Epithelial cell of proximal tubule (primary cell): ENCODE measurements around the gene IPO11. TPM values are rescaled to one million over a fixed set of nuclear protein-coding genes. Genes with fewer than 3 reads are reported as not detected.

Experiments
- DNase-seq: peaks from one replicate; pipeline ENCODE4 v3.0.0-alpha.2; 2011; ENCODE audit warnings: low read depth
- H3K4me3 ChIP-seq: 2 replicates; pipeline ENCODE4 v1.5.1; 2011; ENCODE audit warnings: low read depth, mild to moderate bottlenecking, low read length
- total RNA-seq: library from RNA; depleted of rRNA; stranded (reverse); fragments of >200 nt; gene quantifications from 2 replicates; pipeline ENCODE4 v1.2.3, GENCODE V29; 2015
- TF ChIP-seq, protein P1 (sequence below): conservative IDR thresholded peaks from 2 replicates; pipeline ENCODE4 v1.5.1; 2012; ENCODE audit warnings: low read depth, mild to moderate bottlenecking, low read length

The IPO11 gene
- 6.6 and 20.5 TPM in 2 replicates for total RNA-seq

DNA sequence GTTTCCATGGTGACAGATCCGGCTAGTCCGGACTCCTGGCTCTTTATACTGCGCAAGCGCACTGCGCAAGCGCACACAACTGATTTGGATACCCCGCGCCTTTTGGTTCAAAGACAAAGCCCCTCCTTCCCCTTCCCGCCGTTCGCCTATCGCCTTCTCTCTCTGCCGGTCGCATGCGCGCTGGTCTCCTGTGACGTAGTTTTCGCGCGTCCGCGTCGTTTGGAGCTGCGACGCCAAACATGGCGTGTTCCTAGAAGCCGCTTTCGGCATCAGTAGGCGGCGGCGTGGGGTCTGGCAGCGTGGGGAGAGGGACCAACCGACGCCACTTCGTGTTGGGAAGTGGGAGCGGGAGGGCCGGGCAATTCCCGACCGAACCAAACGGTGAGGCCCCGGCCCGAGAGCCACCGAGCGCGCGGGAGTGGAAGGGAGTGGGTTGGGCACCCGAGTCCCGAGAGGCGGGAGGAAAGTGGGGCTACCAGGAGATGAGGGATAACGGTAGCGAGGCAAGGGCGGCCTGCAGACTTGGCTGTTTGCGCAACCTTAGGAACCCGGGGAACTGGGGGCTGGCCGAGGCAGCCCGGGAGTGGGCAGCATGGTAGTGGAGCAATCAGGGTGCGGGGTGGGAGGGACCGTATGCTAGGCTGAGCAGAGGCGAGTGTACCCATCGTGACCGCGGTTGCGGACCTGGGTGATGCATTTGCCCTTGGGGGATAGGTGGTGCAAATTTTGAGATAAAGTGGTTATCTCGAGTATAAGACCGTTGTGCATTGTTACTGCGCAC is at the start of gene IPO11:
Gene IPO11 (plus strand): TSS at position 215 of the 781 bp plus-strand sequence. CDS start 24,517 bp downstream, outside the sequence.
- DNase-seq: peak; percentile 84
- TF ChIP-seq, protein P1, sequence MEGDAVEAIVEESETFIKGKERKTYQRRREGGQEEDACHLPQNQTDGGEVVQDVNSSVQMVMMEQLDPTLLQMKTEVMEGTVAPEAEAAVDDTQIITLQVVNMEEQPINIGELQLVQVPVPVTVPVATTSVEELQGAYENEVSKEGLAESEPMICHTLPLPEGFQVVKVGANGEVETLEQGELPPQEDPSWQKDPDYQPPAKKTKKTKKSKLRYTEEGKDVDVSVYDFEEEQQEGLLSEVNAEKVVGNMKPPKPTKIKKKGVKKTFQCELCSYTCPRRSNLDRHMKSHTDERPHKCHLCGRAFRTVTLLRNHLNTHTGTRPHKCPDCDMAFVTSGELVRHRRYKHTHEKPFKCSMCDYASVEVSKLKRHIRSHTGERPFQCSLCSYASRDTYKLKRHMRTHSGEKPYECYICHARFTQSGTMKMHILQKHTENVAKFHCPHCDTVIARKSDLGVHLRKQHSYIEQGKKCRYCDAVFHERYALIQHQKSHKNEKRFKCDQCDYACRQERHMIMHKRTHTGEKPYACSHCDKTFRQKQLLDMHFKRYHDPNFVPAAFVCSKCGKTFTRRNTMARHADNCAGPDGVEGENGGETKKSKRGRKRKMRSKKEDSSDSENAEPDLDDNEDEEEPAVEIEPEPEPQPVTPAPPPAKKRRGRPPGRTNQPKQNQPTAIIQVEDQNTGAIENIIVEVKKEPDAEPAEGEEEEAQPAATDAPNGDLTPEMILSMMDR: no peak

DNA sequence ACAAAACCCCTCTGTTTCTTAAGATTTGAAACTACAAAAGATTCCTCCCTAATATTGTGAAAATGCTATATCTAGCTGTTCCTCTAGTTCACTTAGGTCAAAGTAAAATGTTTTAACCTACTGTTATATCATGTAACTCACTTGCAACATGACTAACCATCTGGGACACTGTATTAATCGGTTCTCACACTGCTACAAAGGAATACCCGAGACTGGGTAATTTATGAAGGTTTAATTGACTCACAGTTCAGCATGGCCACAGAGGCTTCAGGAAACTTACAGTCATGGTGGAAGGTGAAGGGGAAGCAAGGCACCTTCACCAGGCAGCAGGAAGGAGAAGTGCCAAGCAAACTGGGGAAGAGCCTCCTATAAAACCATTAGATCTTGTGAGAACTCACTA is 43.5 kb upstream of the IPO11 start:
- no peak for DNase-seq
- TF ChIP-seq, protein P1: no peak
- H3K4me3 ChIP-seq: no peak overlapping the region

More for the DNA sequence above, at the start of gene IPO11:
- H3K4me3 ChIP-seq: peak within 1 kb of the TSS; percentile 77

DNA sequence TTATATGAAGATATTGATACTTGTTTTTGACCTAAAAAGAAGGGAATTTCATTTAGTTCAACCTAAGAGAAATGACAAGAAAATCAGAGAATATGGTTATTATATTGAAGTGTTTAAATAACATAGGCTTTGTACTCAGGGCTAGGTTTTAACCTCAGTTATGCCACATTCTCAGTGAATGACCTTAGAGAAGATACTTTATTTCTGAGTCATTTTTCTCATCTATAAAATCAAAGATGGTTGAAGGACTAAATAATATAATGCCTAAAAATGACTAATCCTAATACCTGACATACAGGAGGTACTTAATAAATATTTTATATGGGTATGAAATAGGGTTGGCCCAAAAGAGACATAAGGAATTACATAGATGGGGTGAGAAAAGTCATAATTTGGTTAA is 41.2 kb upstream of the IPO11 start:
- DNase-seq: no peak
- H3K4me3 ChIP-seq: no peak overlapping the region
- TF ChIP-seq, protein P1: no peak

DNA sequence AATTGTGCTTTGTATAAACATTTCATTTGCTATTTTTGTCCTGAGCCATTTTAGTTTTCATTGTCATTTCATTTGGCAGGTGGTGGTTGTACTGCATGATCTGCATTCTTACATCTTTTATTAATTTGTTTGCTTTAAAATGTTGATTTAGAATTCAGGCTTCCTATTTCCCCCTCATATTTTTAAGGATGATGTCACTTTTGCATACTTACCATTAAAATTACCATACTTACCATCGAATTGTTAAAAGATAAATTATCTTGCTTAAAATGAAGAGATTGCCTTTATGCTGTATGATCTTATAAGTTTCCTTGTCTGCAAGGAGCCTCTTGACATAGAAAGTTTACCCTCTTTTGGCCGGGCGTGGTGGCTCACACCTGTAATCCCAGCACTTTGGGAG is 40.0 kb upstream of the IPO11 start:
- no peak for DNase-seq
- H3K4me3 ChIP-seq: no peak overlapping the region
- TF ChIP-seq, protein P1: no peak

DNA sequence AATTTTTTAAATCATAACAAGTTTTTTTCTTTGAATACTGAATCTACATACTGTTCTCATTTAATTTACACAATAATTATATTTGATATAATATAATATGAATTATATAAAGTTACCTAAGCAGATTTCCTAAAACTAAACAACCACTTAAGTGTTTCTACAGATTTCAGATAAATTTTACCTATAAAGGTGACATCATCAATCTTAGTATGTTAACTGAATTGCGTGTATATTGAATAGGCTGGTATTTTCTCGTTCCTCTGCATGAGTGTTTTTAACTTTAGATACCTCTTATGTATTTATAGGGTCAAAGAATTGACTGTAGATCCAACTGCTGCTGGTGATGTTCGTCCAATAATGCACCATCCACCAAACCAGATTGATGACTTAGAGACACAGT is 39.2 kb upstream of the IPO11 start:
- TF ChIP-seq, protein P1: no peak

DNA sequence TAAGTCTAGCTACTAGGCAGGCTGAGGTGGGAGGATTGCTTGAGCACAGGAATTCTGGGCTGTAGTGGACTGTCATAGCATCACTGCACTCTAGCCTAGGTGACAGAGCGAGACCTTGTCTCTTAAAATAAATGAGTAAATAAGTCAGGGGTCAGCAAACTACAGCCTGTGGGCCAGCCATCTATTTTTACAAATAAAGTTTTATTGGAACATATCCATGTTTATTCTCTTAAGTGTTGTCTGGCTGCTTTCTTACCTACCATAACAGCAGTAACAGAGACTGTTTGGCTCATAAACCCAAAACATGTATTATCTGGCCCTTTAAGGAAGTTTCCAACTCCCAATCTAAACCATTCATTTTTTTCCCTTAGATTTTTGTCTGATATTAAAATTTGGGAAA is 38.5 kb upstream of the IPO11 start:
- no peak overlapping the region for H3K4me3 ChIP-seq
- no peak for DNase-seq
- TF ChIP-seq, protein P1: no peak

More for the DNA sequence above, 39.2 kb upstream of the IPO11 start:
- no peak for DNase-seq
- no peak overlapping the region for H3K4me3 ChIP-seq

DNA sequence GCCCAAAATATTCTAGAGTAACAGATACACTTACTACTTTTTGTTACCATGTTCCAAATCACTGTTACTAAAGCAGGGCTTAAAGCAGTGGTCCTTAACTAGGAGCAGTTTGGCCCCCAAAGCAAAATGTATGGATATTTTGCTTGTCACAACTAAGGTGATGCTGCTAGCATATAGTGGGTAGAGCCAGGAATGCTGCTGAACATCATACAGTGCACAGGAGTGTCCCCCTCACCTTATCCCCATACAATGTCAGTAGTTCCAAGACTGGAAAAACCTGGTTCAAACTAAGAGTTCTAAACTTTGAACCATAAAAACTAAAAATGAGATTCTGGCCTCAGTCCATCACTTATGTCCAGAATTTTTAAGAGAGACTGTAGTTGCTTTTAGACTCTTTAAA is 36.9 kb upstream of the IPO11 start:
- TF ChIP-seq, protein P1: no peak
- no peak for DNase-seq
- H3K4me3 ChIP-seq: no peak overlapping the region
